ENCODE data around the gene OR4F15.

DNA sequence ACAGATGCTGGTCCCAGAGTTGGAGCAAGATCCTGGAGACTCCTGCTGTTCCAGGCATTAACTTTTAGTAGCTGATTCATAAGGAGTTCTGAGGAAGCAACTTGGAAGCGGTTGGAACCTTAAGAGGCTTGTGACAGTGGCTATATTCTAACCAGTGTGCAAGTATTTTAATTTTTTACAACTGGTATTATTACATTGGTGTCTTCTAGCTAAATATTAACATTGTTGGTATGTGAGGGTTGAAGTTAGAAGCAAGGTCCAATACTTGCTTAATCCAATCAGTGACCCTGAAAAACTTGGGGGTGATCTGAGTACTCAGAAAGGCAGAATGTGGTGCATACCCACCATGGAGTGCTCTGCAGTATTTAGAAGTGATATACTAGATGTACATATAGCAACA, 1.5 kb upstream of the OR4F15 start:
- TF ChIP-seq, protein P1, sequence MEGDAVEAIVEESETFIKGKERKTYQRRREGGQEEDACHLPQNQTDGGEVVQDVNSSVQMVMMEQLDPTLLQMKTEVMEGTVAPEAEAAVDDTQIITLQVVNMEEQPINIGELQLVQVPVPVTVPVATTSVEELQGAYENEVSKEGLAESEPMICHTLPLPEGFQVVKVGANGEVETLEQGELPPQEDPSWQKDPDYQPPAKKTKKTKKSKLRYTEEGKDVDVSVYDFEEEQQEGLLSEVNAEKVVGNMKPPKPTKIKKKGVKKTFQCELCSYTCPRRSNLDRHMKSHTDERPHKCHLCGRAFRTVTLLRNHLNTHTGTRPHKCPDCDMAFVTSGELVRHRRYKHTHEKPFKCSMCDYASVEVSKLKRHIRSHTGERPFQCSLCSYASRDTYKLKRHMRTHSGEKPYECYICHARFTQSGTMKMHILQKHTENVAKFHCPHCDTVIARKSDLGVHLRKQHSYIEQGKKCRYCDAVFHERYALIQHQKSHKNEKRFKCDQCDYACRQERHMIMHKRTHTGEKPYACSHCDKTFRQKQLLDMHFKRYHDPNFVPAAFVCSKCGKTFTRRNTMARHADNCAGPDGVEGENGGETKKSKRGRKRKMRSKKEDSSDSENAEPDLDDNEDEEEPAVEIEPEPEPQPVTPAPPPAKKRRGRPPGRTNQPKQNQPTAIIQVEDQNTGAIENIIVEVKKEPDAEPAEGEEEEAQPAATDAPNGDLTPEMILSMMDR (IDR thresholded peaks at IDR 0.05): no peak
- TF ChIP-seq POLR2A (IDR thresholded peaks at IDR 0.05): no peak
- TF ChIP-seq POLR2AphosphoS5 (IDR thresholded peaks at IDR 0.05): no peak

All from stomach (tissue), 4 donors.